ENCODE data around the gene FGFR2.

FGFR2 gene

DNA sequence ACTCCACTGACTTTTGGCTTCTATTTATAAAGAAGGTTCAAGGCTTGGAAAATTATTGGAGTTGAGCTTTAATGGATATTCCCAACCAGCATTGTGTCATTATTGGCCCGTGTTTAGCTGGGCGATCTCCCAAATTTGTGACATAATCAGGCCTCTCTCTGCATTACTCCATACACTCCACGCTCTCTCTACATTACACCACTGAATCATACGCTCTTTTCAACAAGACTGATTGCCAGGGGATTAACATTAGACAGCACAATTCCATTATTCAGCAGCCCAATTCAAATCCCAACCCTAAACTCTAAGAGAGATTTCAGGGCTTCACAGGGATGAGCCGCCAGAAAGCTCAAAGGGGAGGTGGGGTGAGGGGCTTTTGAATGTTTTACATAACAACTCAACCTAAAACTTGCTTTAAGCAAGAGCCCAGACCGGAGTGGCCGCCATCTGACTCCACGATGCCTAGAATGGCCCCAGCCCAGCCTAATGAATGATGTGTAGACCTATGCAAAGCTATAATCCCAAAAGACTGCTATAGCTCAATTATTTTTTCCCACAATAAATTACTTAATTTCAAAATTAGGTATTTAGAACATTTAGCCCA, 61.8 kb downstream of the FGFR2 start:
- DNase-seq (ENCODE audit: extremely low read depth, low read depth): no peak
- TF ChIP-seq, protein P1, sequence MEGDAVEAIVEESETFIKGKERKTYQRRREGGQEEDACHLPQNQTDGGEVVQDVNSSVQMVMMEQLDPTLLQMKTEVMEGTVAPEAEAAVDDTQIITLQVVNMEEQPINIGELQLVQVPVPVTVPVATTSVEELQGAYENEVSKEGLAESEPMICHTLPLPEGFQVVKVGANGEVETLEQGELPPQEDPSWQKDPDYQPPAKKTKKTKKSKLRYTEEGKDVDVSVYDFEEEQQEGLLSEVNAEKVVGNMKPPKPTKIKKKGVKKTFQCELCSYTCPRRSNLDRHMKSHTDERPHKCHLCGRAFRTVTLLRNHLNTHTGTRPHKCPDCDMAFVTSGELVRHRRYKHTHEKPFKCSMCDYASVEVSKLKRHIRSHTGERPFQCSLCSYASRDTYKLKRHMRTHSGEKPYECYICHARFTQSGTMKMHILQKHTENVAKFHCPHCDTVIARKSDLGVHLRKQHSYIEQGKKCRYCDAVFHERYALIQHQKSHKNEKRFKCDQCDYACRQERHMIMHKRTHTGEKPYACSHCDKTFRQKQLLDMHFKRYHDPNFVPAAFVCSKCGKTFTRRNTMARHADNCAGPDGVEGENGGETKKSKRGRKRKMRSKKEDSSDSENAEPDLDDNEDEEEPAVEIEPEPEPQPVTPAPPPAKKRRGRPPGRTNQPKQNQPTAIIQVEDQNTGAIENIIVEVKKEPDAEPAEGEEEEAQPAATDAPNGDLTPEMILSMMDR (IDR thresholded peaks at IDR 0.05; ENCODE audit: low read depth, low read length): no peak

- TF ChIP-seq, protein P1 (IDR thresholded peaks at IDR 0.05; ENCODE audit: low read depth, low read length): no peak
- no peak for DNase-seq (ENCODE audit: extremely low read depth, low read depth)
Measured at GRCh38 chr10:121535381-121535780, 62.9 kb downstream of the FGFR2 start.

GRCh38 chr10:121532292-121532864, 65.9 kb downstream of the FGFR2 start:
- DNase-seq (ENCODE audit: extremely low read depth, low read depth): no peak
- TF ChIP-seq, protein P1 (IDR thresholded peaks at IDR 0.05; ENCODE audit: low read depth, low read length): no peak

DNA sequence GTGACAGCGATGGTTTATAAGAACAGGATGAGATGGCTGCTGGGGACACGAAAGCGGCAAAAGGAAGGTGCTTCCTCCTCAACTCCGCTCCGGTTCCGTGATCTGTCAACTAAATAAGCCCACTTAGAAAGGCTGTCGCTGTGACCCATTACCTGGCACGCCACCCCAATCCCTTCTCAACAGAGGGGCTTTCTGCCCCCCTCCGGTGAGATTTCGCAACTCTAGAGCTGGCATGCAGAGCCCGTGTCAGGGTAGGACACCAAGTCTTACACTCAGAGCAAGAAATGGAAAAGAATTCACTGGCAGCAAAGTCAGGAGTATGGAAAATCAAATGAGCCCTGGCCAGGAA, 66.4 kb downstream of the FGFR2 start:
- TF ChIP-seq, protein P1 (IDR thresholded peaks at IDR 0.05; ENCODE audit: low read depth, low read length): no peak
- no peak for DNase-seq (ENCODE audit: extremely low read depth, low read depth)

DNA sequence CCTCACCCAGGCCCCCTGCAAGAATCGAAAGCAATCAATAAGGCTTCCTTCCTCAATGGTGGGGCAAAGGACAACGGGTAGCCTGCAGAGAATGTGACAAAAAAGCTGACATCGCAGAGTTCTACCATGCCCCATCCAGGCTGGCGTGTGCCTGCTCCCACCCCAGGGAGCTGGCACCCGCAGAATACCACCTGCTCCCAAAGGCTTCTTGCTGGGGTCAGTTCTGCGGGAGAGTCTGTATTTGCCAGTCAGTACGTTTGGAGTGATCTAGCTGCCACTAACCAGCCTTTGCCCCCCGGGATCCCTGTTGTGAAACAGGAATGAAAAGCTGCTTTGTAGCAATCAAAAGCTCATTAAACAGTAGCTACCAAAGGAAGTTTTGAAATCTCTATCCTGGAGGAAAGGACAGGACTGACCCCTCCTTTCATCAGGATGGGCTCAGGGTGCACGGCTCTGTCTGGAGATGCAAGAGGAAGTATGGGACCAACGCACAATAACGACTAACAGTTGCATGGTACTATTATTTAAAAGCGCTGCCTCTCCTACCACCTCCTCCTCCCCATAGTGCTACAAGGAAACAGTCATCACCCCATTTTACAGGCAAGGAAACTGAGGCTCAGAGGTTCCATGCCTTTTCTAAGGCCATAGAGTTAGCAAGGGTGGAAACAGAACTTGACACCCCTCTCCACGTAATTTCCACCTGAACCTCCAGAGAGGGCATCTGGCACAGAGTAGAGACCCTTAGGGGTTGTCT, 67.0 kb downstream of the FGFR2 start:
- TF ChIP-seq, protein P1 (IDR thresholded peaks at IDR 0.05; ENCODE audit: low read depth, low read length): no peak
- DNase-seq (ENCODE audit: extremely low read depth, low read depth): no peak

DNA sequence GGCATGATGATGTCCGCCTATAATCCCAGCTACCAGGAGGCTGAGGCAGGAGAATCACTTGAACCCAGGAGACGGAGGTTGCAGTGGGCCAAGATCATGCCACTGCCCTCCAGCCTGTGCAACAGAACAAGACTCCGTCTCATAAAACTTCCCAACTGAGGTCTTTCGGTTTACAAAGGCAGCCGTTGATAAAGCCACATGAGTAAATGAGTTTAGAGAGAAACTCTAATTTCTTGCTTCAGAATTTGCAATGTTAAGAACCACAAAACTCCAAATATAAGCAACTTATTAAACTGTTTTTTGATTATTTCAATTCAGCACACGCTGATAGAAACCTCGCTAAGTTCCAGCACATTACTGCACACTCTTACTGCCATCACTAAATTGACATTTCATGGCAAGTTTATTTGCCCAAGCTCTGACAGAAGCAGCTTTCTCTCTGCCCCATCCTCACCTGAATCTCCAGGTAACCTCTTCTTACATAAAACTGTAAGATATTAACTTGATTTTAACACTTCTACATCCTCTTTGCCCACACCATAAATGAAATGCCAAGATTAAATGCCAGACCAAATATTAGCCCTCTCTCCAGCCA, 67.7 kb downstream of the FGFR2 start:
- no peak for DNase-seq (ENCODE audit: extremely low read depth, low read depth)
- TF ChIP-seq, protein P1 (IDR thresholded peaks at IDR 0.05; ENCODE audit: low read depth, low read length): no peak

GRCh38 chr10:121527690-121528089, 70.6 kb downstream of the FGFR2 start:
- TF ChIP-seq, protein P1 (IDR thresholded peaks at IDR 0.05; ENCODE audit: low read depth, low read length): no peak
- no peak for DNase-seq (ENCODE audit: extremely low read depth, low read depth)
